NCI-H1436 (cell line): ENCODE measurements around the gene LYPD1.
"Not testable (repeated sequence)": the region's sequence is repeated elsewhere in the genome, so short reads cannot be mapped to it uniquely, and the experiment has no call there.

ENCODE experiments used
- DNase-seq: peaks from one replicate; lab custom pipeline; 2025; lab: John Stamatoyannopoulos, UW

Gene LYPD1

GRCh38 chr2:132669908-132670495 is at the start of gene LYPD1:
Gene LYPD1 (minus strand): TSS chr2:132670205. CDS start chr2:132669932, 273 bp downstream.
- DNase-seq: peak; percentile 14

- no peak for DNase-seq
These were observed 49.5 kb upstream of the LYPD1 start for GRCh38 chr2:132719480-132719879.

- DNase-seq: no peak
These were observed 46.9 kb upstream of the LYPD1 start for GRCh38 chr2:132716954-132717353.

- DNase-seq: no peak
These were observed 45.7 kb upstream of the LYPD1 start for GRCh38 chr2:132715386-132716351.

- DNase-seq: no peak
These were observed 33.4 kb upstream of the LYPD1 start for GRCh38 chr2:132703396-132703795.

- no peak for DNase-seq
These were observed 31.8 kb upstream of the LYPD1 start for GRCh38 chr2:132701810-132702209.

GRCh38 chr2:132699802-132700201 is 29.8 kb upstream of the LYPD1 start:
- DNase-seq: not testable (repeated sequence)

GRCh38 chr2:132698347-132698746 is 28.3 kb upstream of the LYPD1 start:
- not testable (repeated sequence) for DNase-seq

GRCh38 chr2:132697556-132698205 is 27.7 kb upstream of the LYPD1 start:
- DNase-seq: no peak

- no peak for DNase-seq
These were observed 22.8 kb upstream of the LYPD1 start for GRCh38 chr2:132692816-132693215.

GRCh38 chr2:132691556-132691955 is 21.6 kb upstream of the LYPD1 start:
- DNase-seq: no peak

GRCh38 chr2:132690664-132691303 is 20.8 kb upstream of the LYPD1 start:
- no peak for DNase-seq

GRCh38 chr2:132681766-132682165 is 11.8 kb upstream of the LYPD1 start:
- no peak for DNase-seq

- DNase-seq: no peak
These were observed 10.5 kb upstream of the LYPD1 start for GRCh38 chr2:132680544-132680943.

- no peak for DNase-seq
These were observed 8.5 kb upstream of the LYPD1 start for GRCh38 chr2:132678483-132678882.

GRCh38 chr2:132677661-132678060 is 7.7 kb upstream of the LYPD1 start:
- DNase-seq: no peak

- DNase-seq: no peak
These were observed 7.0 kb upstream of the LYPD1 start for GRCh38 chr2:132676999-132677398.

GRCh38 chr2:132671151-132671835 is 1.3 kb upstream of the LYPD1 start:
- no peak for DNase-seq

GRCh38 chr2:132670496-132671150 is 618 bp upstream of the LYPD1 start:
- DNase-seq: peak; percentile 27

GRCh38 chr2:132668987-132669907 is 758 bp downstream of the LYPD1 start:
- peak; percentile 35 for DNase-seq
